ENCODE data around the gene NCOA5.

Gene NCOA5

GRCh38 chr20:46058599-46059281, 31.0 kb downstream of the NCOA5 start:
- DNase-seq, result no peak

DNA sequence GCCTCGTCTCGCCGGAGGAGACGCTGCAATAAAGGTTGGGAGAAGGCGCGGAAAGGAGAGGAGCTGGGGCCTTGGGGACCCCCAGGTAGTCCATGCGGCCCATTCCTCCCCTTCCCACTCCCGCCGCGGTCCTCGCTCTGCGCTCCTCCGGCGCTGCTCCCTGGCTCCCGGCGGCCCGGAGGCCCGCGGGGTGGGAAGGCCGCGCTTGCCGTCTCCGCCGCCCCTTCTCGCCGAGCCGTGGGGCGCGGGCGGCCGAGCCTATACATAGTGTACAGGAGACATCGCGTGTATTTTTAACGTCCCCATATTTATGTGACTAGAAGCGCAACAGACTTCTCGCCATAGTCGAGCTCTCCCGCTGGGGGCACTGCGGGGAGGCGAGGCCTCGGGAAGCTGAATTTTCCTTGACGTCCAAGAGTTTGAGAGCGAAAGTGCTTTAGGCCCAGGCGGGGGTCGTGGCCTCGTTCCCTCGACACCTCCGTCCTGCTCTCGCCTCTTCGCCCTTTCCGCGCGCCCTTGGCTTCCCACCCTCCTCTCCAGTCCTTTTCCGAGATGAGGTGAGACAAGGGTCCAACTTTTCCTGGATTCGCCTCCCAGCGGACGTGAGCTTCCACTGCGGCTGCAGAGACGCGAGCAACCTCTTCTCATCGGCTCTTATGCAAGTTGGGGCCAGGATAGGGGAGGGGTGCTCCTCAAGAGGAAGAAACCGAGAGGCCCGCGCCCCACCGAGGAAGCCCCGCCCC, 31.7 kb downstream of the NCOA5 start:
- DNase-seq, result peak; percentile 15

DNA sequence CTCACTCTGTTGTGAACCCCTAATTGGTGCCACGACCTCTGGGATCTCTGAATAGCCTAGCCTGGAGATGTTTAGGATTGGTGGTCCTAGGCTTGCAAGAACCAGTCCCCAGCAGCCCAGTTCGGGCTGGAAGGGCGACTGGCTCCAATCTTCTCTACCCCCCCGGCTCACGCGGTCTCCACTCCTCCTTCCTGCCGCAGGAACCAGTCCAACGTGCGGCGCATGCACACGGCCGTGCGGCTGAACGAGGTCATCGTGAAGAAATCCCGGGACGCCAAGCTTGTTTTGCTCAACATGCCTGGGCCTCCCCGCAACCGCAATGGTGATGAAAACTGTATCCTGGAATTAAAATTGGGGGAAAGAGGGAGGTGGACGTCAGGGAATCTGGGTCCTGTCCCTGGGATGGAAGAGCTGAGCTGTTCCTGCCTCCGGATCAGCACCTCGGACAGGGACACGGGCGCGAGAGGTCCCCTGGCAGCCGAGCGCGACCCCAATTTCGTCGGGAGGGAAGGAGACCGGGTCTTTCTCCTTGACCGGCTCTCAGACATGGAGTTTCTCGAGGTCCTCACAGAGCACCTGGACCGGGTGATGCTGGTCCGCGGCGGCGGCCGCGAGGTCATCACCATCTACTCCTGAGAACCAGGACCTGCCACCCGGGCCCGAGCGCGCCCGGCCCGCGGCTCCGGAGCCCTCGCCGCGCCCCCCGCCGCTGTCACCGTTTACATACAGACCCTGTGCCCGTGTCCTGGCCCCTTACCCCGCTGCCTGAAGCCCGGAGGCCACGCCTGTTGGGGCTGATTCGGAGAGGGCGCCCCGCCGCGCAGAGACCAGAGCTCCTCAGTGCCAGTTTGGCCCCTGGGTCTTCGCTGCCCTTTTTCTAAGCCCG, 32.5 kb downstream of the NCOA5 start:
- DNase-seq, result no peak

DNA sequence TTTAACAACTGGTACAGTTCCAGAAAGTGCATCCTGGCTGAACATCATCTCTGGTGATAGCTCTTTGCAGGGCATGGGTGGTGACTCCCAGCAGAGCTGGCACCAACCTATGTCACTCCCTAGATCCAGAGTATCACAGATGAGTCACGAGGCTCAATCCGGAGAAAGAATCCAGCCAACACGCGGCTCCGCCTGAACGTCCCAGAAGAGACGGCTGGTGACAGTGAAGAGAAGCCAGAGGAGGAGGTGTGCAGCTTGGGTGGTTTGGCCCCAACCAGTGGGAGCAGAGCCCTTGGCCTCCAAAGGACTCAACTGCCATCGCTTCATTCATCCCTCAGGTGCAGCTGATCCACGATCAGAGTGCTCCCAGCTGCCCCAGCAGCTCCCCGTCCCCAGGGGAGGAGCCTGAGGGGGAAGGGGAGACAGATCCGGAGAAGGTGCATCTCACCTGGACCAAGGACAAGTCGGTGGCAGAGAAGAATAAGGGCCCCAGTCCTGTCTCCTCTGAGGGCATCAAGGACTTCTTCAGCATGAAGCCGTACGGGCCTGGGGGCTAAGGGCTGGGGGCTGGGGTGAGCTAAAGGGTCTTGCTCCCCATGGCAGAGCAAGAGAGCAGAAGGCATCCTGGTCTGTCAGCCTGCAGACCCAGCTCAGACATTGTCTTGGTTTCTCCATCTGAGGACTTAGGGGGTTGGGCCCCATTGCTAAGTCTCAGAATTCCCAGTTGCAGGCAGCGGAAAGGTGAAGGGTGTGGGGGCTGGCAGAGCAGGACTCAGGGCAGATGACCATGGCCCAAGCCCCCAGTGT, 33.5 kb downstream of the NCOA5 start:
- no peak for DNase-seq

GRCh38 chr20:46055269-46055668, 34.5 kb downstream of the NCOA5 start:
- no peak for DNase-seq

DNA sequence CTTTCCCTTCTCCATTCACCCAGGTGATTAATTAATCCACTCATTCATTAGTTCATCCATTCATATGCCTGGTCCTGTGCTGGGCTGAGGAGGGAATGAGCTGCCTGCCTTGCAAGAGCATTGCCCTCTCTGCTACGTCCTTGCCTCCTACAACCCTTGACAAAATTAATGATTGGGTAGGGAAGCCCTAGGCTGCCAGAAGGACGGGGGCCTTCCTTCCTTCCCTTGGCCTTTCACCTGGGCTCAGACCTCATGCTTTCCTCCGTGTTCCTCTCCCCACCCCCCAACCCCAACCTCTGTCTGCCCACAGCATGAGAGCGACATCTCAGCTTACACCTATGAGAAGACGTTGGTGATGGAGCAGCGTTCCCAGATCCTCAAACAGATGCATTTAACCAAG, 35.2 kb downstream of the NCOA5 start:
- DNase-seq, result no peak

GRCh38 chr20:46053416-46053815, 36.3 kb downstream of the NCOA5 start:
- no peak for DNase-seq

- no peak for DNase-seq
Measured at GRCh38 chr20:46051556-46052308, 38.0 kb downstream of the NCOA5 start.

DNA sequence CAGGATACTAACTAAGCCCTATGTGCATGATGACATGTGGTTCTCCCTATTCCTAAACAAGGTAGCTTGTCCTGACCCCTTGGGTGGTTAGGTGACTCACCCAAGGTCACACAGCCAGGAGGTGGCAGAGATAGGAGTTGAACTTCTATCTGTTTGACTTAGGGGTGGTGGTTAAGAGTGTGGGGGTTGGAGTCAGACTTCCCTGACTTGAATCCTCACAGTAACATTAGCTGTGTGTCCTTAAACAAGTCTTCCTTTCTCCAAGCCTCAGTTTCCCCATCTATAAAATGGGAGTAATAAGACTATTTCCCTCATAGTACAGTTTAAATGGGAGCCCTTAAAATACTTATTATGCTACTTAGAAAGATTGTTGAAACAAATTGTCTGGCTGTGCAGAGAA, 38.9 kb downstream of the NCOA5 start:
- DNase-seq, result no peak

DNA sequence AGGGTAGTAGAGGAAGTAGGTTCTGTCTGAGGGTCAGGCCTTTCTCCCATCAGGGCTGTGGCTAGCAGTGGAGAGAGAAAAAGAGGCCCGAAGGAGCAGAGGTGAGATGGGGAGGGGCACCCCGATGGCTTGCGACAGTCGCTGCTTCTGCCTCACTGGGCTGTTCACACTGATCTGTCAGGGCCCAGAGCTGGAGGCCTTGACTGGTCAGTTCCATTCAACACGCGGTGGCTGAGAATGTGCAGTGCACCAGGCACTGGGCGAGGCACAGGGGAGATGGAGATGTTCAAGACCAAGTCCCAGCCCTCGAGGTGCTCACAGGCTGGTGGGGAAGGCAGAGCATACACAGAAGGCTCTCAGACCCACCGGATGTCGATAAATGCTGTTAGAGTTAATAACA, 39.3 kb downstream of the NCOA5 start:
- DNase-seq, result no peak

GRCh38 chr20:46049815-46050214, 39.9 kb downstream of the NCOA5 start:
- no peak for DNase-seq

- no peak for DNase-seq
Measured at GRCh38 chr20:46049190-46049589, 40.6 kb downstream of the NCOA5 start.

DNA sequence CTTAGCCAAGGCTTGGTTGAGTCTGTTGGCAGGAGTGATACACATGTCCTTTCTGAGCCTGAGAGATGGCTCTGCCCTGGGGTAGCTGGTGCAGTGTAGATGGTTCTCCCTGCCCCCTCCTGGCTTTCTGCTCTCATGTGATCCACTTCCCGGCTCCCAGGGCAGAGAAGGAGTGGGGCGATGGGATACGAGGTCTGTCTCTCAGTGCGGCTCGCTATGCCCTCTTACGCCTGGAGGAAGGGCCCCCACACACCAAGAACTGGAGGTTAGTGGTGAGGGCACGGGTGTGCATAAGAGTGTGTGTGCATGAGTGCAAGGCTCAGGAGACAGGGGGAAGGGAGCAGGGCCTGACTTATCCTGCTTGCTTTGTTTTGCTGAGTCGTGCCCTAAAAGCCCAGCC, 41.9 kb downstream of the NCOA5 start:
- DNase-seq, result no peak

DNA sequence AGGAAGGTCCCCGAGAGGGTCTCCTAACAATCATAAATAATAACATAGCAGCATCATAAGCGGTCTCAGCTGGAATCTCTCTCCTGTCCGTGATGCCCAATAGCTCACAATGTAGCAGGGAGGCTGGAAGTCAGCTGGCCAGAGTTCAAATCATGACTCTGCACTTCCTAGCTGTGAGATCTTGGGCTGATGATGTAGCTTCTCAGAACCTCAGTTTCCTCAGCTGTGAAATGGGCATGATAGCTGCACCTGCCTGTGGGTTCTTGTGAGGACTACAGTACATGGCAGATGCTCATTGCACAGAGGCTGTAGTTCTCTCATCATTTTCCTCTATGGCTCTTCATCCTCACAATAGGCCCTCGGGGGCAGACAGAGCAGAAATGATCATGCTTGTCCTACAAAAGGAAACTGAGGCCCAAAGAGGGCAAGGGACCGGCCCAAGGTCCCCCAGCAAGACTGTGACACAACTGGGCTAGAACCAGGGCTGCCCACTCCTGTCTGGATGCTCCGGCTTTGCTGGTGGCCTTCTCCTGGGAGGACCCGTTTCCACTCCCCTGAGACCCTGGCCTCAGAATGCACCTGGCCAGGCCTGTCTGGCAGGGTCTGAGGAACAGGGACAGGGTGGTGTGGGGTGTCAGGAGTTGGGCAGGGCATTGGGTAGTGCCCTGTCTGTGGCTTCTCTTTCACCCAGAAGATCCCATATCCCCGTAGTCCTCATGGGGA, 43.0 kb downstream of the NCOA5 start:
- DNase-seq, result no peak

- no peak for DNase-seq
Measured at GRCh38 chr20:46044896-46045295, 44.9 kb downstream of the NCOA5 start.

DNA sequence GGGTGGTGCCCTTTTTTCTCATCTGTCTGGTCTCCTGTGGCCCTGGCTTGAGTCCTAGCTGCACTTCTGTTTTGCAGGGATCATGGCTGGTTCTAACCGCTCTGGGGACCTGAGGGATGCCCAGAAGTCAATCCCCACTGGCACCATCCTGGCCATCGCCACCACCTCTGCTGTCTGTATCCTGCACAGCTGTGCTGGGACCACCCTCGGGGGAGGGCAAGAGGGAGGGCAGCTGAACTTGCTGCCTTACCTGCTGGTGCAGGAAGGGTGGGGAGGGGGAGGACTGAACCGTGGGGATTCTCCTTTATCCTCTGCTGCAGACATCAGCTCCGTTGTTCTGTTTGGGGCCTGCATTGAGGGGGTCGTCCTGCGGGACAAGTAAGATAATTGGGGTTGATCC, 46.2 kb downstream of the NCOA5 start:
- no peak for DNase-seq

DNA sequence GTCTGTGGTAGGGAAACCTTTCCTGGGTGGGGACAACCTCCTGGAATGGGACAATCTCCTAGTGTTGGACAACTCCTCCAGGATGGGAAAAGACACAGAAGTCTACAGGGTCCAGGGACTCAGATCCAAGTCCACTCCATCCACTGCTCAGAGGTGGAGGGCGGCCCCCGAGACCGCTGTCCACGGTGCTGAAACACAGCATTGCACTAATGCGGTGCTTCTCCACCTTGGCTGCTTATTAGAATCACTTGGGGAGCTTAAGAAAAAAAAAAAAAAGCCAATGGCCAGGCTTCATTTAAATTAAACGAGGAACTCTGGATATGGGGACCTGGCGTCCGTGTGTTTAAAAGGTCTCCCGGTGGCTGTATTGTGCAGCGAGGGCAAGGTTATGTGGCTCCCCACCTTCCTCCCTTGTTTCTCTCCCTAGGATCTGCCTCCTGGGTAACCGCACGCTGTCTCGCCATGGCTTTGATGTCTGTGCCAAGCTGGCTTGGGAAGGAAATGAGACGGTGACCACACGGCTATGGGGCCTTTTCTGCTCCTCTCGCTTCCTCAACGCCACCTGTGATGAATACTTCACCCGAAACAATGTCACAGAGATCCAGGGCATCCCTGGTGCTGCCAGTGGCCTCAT, 48.7 kb downstream of the NCOA5 start:
- peak; percentile 46 for DNase-seq

DNA sequence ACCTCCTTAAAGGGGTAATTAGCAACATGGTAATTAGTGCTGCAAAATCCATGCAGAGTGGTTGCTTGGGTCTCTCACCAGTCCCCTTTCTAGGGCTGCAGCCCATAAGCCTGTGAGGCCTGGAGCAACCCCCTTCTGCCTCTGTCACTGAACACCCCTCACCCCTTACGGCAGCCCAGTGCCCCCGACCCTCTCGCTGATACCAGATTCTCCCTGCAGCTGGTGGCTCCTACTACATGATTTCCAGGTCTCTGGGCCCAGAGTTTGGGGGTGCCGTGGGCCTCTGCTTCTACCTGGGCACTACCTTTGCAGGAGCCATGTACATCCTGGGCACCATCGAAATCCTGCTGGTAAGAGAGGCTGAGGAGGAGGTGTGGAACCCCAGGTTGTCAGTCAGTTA, 52.7 kb downstream of the NCOA5 start:
- no peak for DNase-seq

- DNase-seq, result no peak
Measured at GRCh38 chr20:46036370-46036769, 53.4 kb downstream of the NCOA5 start.

GRCh38 chr20:46035713-46036112, 54.0 kb downstream of the NCOA5 start:
- DNase-seq, result no peak

GRCh38 chr20:46035253-46035652, 54.5 kb downstream of the NCOA5 start:
- no peak for DNase-seq
